Activated T-cell treated with anti-CD3 and anti-CD28 coated beads, Interleukin-2, amount 50 U/mL, for 1 hour (primary cell): ENCODE results near the gene ITPR2.
"Not testable (repeated sequence)": the region's sequence is repeated elsewhere in the genome, so short reads cannot be mapped to it uniquely, and the experiment has no call there.

Experiments used
- DNase-seq: peaks from one replicate; pipeline ENCODE4 v3.0.0-alpha.2; 2020

Gene ITPR2

GRCh38 chr12:26617513-26617912 is 215.5 kb downstream of the ITPR2 start:
- DNase-seq: no peak

- no peak for DNase-seq
Measured at GRCh38 chr12:26614011-26614616, 218.9 kb downstream of the ITPR2 start.

- DNase-seq: no peak
Measured at GRCh38 chr12:26612203-26612602, 220.8 kb downstream of the ITPR2 start.

- no peak for DNase-seq
Measured at GRCh38 chr12:26611598-26611997, 221.4 kb downstream of the ITPR2 start.

GRCh38 chr12:26610774-26611173 is 222.2 kb downstream of the ITPR2 start:
- DNase-seq: no peak

- no peak for DNase-seq
Measured at GRCh38 chr12:26609986-26610385, 223.0 kb downstream of the ITPR2 start.

GRCh38 chr12:26608706-26609105 is 224.3 kb downstream of the ITPR2 start:
- no peak for DNase-seq

GRCh38 chr12:26608273-26608672 is 224.7 kb downstream of the ITPR2 start:
- no peak for DNase-seq

GRCh38 chr12:26606911-26607310 is 226.1 kb downstream of the ITPR2 start:
- DNase-seq: no peak

- DNase-seq: not testable (repeated sequence)
Measured at GRCh38 chr12:26604813-26605212, 228.2 kb downstream of the ITPR2 start.

- DNase-seq: no peak
Measured at GRCh38 chr12:26599096-26599695, 233.8 kb downstream of the ITPR2 start.

- DNase-seq: no peak
Measured at GRCh38 chr12:26595806-26596205, 237.2 kb downstream of the ITPR2 start.

- DNase-seq: no peak
Measured at GRCh38 chr12:26580619-26581018, 252.4 kb downstream of the ITPR2 start.

- no peak for DNase-seq
Measured at GRCh38 chr12:26576266-26576665, 256.7 kb downstream of the ITPR2 start.

GRCh38 chr12:26573225-26573909 is 259.6 kb downstream of the ITPR2 start:
- no peak for DNase-seq

- DNase-seq: no peak
Measured at GRCh38 chr12:26572137-26572536, 260.9 kb downstream of the ITPR2 start.

GRCh38 chr12:26571560-26571959 is 261.4 kb downstream of the ITPR2 start:
- DNase-seq: no peak

GRCh38 chr12:26567126-26567525 is 265.9 kb downstream of the ITPR2 start:
- no peak for DNase-seq

- no peak for DNase-seq
Measured at GRCh38 chr12:26566675-26567074, 266.3 kb downstream of the ITPR2 start.

- no peak for DNase-seq
Measured at GRCh38 chr12:26566186-26566585, 266.8 kb downstream of the ITPR2 start.

- no peak for DNase-seq
Measured at GRCh38 chr12:26564391-26564790, 268.6 kb downstream of the ITPR2 start.

- DNase-seq: no peak
Measured at GRCh38 chr12:26563552-26563951, 269.4 kb downstream of the ITPR2 start.

GRCh38 chr12:26557326-26557725 is 275.7 kb downstream of the ITPR2 start:
- DNase-seq: no peak

GRCh38 chr12:26556916-26557315 is 276.1 kb downstream of the ITPR2 start:
- DNase-seq: no peak

- DNase-seq: no peak
Measured at GRCh38 chr12:26555139-26555538, 277.9 kb downstream of the ITPR2 start.
